ENCODE measurements around the gene PANX2. TPM values are rescaled to one million over a fixed set of nuclear protein-coding genes. Genes with fewer than 3 reads are reported as not detected.
A peak's percentile ranks its signal among the peaks of the same experiment; 100 is the strongest.

PANX2 gene
- total and polyA plus RNA-seq, 4 donors, result 0.39 to 14.8 (median 1.5) TPM

DNA sequence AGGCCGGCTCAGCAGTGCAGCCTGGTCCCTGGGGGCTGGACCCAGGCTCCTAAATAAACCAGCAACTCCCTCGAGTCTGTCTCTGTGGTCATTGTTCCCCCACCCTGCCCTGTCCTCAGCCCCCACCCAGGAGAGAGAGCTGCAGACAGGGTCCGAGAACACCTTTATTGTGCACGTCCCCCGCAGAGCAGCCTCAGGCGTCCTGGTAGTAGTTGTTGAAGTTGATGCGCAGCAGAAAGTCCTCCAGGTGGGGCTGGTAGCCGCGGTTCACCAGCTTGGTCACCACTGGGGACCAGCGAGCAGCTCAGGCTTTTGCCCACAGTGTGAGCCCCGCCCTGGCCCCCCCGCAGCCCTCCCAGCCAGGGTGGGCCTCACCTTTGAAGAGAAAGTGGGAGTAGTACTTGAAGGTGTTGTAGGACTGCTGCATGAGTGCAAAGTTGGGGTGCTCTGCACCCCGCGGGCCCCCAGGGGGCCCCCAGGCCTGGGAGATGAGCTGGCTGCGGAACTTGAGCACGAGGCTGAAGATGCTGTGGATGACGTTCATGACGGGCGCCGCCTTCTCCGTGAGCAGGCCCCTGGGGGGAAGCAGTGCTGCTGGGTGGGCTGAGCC, 47.1 kb downstream of the PANX2 start (continued):
- TF ChIP-seq, protein P1, sequence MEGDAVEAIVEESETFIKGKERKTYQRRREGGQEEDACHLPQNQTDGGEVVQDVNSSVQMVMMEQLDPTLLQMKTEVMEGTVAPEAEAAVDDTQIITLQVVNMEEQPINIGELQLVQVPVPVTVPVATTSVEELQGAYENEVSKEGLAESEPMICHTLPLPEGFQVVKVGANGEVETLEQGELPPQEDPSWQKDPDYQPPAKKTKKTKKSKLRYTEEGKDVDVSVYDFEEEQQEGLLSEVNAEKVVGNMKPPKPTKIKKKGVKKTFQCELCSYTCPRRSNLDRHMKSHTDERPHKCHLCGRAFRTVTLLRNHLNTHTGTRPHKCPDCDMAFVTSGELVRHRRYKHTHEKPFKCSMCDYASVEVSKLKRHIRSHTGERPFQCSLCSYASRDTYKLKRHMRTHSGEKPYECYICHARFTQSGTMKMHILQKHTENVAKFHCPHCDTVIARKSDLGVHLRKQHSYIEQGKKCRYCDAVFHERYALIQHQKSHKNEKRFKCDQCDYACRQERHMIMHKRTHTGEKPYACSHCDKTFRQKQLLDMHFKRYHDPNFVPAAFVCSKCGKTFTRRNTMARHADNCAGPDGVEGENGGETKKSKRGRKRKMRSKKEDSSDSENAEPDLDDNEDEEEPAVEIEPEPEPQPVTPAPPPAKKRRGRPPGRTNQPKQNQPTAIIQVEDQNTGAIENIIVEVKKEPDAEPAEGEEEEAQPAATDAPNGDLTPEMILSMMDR (IDR thresholded peaks at IDR 0.05; ENCODE audit: low read depth, low read length, missing input control), result no peak

DNA sequence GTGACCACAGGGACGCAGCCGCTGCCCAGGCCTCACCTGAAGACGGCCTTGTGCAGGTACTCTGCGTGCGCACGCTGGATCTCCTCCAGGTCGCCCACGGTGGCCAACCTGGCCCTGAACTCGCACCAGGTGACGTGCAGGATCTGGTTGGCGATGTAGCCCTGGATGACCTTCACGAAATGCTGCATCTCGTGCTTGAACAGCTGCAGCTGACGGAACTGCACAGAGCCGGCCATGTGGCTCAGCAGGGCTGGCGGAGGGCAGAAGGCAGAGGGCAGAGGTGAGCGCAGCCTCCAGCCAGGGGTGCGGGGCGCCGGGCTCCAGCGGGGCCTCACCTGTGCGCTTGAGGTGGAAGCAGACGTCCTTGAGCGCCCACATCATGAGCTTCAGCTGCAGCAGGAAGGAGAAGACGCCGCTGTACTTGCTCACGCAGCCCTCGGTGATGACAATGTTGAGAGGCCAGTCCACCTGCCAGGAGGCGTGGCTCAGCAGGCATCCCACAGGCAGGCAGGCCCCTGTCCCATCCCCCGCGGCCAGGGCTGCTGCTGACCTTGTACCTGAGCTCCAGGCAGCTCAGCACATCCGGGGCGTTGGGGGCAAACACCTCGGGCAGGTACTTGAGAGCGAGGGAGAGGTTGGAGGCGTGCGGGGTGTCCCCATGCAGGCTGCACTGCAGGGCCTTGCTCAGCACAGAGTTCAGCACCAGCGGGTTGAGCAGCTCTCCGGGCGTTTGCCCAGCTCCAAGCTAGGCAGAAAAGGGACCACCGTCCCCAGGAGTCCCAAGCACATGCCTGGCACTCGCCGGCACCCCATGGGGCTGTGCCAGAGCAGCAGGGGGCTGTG, 47.8 kb downstream of the PANX2 start:
- TF ChIP-seq FOXA2 (IDR thresholded peaks at IDR 0.05) (no peak), HNF4A (conservative IDR thresholded peaks at IDR 0.05) (peak in 1 of 2 donors; percentile 23), EGR1 (IDR thresholded peaks at IDR 0.05; ENCODE audit: low read depth in 2 of 2) (no peak), GABPA (IDR thresholded peaks at IDR 0.05 in 1 of 2, conservative IDR thresholded peaks at IDR 0.05 in 1 of 2) (no peak), TAF1 (conservative IDR thresholded peaks at IDR 0.05) (no peak), YY1 (IDR thresholded peaks at IDR 0.05) (no peak), NR2F2 (IDR thresholded peaks at IDR 0.05) (no peak), SP1 (IDR thresholded peaks at IDR 0.05) (no peak), RXRA (IDR thresholded peaks at IDR 0.05) (peak; percentile 26 to 28), FOXA1 (IDR thresholded peaks at IDR 0.05) (no peak)
- TF ChIP-seq, protein P2, sequence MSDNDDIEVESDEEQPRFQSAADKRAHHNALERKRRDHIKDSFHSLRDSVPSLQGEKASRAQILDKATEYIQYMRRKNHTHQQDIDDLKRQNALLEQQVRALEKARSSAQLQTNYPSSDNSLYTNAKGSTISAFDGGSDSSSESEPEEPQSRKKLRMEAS (IDR thresholded peaks at IDR 0.05), result no peak
- TF ChIP-seq, protein P3, sequence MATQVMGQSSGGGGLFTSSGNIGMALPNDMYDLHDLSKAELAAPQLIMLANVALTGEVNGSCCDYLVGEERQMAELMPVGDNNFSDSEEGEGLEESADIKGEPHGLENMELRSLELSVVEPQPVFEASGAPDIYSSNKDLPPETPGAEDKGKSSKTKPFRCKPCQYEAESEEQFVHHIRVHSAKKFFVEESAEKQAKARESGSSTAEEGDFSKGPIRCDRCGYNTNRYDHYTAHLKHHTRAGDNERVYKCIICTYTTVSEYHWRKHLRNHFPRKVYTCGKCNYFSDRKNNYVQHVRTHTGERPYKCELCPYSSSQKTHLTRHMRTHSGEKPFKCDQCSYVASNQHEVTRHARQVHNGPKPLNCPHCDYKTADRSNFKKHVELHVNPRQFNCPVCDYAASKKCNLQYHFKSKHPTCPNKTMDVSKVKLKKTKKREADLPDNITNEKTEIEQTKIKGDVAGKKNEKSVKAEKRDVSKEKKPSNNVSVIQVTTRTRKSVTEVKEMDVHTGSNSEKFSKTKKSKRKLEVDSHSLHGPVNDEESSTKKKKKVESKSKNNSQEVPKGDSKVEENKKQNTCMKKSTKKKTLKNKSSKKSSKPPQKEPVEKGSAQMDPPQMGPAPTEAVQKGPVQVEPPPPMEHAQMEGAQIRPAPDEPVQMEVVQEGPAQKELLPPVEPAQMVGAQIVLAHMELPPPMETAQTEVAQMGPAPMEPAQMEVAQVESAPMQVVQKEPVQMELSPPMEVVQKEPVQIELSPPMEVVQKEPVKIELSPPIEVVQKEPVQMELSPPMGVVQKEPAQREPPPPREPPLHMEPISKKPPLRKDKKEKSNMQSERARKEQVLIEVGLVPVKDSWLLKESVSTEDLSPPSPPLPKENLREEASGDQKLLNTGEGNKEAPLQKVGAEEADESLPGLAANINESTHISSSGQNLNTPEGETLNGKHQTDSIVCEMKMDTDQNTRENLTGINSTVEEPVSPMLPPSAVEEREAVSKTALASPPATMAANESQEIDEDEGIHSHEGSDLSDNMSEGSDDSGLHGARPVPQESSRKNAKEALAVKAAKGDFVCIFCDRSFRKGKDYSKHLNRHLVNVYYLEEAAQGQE (IDR thresholded peaks at IDR 0.05), result no peak
- TF ChIP-seq, protein P4, sequence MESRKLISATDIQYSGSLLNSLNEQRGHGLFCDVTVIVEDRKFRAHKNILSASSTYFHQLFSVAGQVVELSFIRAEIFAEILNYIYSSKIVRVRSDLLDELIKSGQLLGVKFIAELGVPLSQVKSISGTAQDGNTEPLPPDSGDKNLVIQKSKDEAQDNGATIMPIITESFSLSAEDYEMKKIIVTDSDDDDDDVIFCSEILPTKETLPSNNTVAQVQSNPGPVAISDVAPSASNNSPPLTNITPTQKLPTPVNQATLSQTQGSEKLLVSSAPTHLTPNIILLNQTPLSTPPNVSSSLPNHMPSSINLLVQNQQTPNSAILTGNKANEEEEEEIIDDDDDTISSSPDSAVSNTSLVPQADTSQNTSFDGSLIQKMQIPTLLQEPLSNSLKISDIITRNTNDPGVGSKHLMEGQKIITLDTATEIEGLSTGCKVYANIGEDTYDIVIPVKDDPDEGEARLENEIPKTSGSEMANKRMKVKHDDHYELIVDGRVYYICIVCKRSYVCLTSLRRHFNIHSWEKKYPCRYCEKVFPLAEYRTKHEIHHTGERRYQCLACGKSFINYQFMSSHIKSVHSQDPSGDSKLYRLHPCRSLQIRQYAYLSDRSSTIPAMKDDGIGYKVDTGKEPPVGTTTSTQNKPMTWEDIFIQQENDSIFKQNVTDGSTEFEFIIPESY (IDR thresholded peaks at IDR 0.05), result no peak
- Histone ChIP-seq H3K9me3 (ENCODE audit: control insufficient read depth in 4 of 4, low read length in 3 of 4) (no peaks in the 10 kb centered on the region), H3K4me3 (ENCODE audit: low read depth in 1 of 3, low read length in 3 of 3) (no peak overlapping the region), H3K36me3 (ENCODE audit: control insufficient read depth in 4 of 4, insufficient read depth in 3 of 4, low read depth in 1 of 4, low read length in 3 of 4) (peaks cover 36 to 76% (median 45%) of the 10 kb centered on the region in 4 donors), H3K27ac (ENCODE audit: low read depth in 1 of 2, low read length in 2 of 2) (no peak overlapping the region), H3K9ac (ENCODE audit: low read depth in 1 of 2, low read length in 2 of 2) (no peak overlapping the region), H3K4me1 (ENCODE audit: control insufficient read depth in 4 of 4, insufficient read depth in 4 of 4, low read length in 3 of 4) (peaks cover 4 to 16% (median 8%) of the 10 kb centered on the region in 4 donors), H3K27me3 (ENCODE audit: control insufficient read depth in 4 of 4, insufficient read depth in 4 of 4, low read length in 3 of 4) (no peaks in the 10 kb centered on the region)
- 74% methylated on average over 43 of the region's 43 CpGs for WGBS
- DNase-seq (ENCODE audit: low spot score), result no peak
